Small intestine (tissue), 7 donors: ENCODE results near the gene PRELID3B. TPM values are rescaled to one million over a fixed set of nuclear protein-coding genes. Genes with fewer than 3 reads are reported as not detected.
"Not testable (repeated sequence)": the region's sequence is repeated elsewhere in the genome, so short reads cannot be mapped to it uniquely, and the experiment has no call there.

Source experiments
- DNase-seq, 2 donors: peaks; one replicate each; pipeline versions ENCODE4 v3.0.0 to v3.0.0-alpha.2; 2013
- FAIRE-seq: peaks from 2 replicates; lab custom pipeline; 2012; peaks lifted over from hg19 to GRCh38; lab: Jason Lieb, UNC
- H3K27ac ChIP-seq, 3 donors: one replicate each; pipeline ENCODE4 v1.5.1; 2013; ENCODE audit warnings: low read length in 2 of 3, mild to moderate bottlenecking in 2 of 3, control low read depth in 1 of 3, inconsistent platforms in 1 of 3, low read depth in 1 of 3, moderate library complexity in 1 of 3
- H3K27me3 ChIP-seq, 3 donors: one replicate each; pipeline ENCODE4 v1.6.1; 2013; ENCODE audit warnings: low read length in 3 of 3, inconsistent platforms in 1 of 3; ENCODE audit not compliant: control insufficient read depth in 3 of 3, insufficient read depth in 3 of 3
- H3K36me3 ChIP-seq, 3 donors: one replicate each; pipeline ENCODE4 v1.6.1; 2013; ENCODE audit warnings: low read length in 3 of 3, inconsistent platforms in 1 of 3, low read depth in 1 of 3, mild to moderate bottlenecking in 1 of 3, moderate library complexity in 1 of 3; ENCODE audit not compliant: control insufficient read depth in 3 of 3, insufficient read depth in 2 of 3
- H3K4me1 ChIP-seq, 3 donors: one replicate each; pipeline ENCODE4 v1.6.1; 2013; ENCODE audit warnings: low read length in 2 of 3, inconsistent platforms in 1 of 3, low read depth in 1 of 3, mild to moderate bottlenecking in 1 of 3, moderate library complexity in 1 of 3; ENCODE audit not compliant: control insufficient read depth in 3 of 3, insufficient read depth in 2 of 3
- H3K4me3 ChIP-seq, 3 donors: one replicate each; pipeline ENCODE4 v1.5.1; 2013; ENCODE audit warnings: low read length in 3 of 3, control low read depth in 1 of 3, inconsistent platforms in 1 of 3, low read depth in 1 of 3, mild to moderate bottlenecking in 1 of 3, moderate library complexity in 1 of 3
- H3K9me3 ChIP-seq, 2 donors: one replicate each; pipeline ENCODE4 v1.6.1; 2013; ENCODE audit warnings: low read depth in 1 of 2, low read length in 1 of 2; ENCODE audit not compliant: control insufficient read depth in 2 of 2, insufficient read depth in 1 of 2
- WGBS, 3 donors: extraction: QIAGEN DNeasy Blood & Tissue Kit; methylation state at CpG; one replicate each; pipeline ENCODE4 v1.1.7; 2013; 5-methylcytosine and 5-hydroxymethylcytosine counted together
- polyA plus RNA-seq, 4 donors: library from polyadenylated mRNA; stranded (reverse) in 3 of 4; unstranded in 1 of 4; fragments of 200-250 nt in 3 of 4; fragments of 120-200 nt in 1 of 4; gene quantifications; one replicate each; pipeline versions ENCODE4 v1.2.1 to v1.2.3, GENCODE V29; 2013
- donor health status: healthy with polysubstance abuse.
- donor health status: control.
- donor health status: control.
- donor health status: Bipolar disorder and iron deficiency.
- donor health status: healthy.

The PRELID3B gene
- polyA plus RNA-seq, 4 donors = 66.0 to 120 (median 94.3) TPM

DNA sequence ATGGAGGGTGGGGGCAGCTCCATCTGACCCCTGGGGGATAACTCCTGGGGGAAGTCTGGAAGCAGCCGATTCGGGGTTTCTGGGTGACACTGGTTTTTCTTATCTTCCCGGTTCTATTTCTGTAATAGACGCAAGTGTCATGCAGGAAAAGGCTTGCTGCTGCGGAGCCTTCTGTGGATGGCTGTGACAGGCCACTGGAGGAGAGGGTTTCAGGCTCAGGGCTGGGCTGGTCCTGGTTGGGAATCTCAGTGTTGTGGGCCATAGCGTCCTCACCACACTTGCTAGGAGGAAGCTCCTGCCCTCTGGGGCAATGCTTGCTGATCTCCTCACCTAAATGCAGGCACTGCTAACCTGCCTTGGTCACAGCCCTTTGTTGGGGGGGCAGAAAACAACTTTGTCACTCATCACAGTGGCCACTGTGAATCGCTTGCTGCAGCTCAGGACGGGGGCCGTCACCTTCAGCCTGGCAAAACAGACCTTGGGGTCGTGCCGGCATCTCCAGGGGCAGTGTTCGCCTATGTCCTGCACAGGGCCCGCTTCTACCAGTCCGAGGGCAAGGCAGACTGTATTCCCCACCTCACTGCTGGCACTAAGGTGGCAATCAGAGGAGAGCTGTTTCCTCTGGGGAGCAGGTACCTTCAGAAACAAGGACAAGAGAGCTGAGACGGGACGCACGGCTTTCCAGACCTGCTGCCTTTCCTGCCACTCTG, 27.8 kb downstream of the PRELID3B start:
- 88 to 92% (median 92%) methylated on average over 17 of the region's 17 CpGs for WGBS, 3 donors
- FAIRE-seq = no peak
- Histone ChIP-seq H3K4me1 (peaks cover 0 to 6% (median 0%) of the 10 kb centered on the region in 3 donors), H3K4me3 (no peak overlapping the region), H3K27ac (no peak overlapping the region), H3K36me3 (peaks cover 0 to 6% (median 0%) of the 10 kb centered on the region in 3 donors), H3K27me3 (no peaks in the 10 kb centered on the region), H3K9me3 (no peaks in the 10 kb centered on the region)
- DNase-seq = no peak

DNA sequence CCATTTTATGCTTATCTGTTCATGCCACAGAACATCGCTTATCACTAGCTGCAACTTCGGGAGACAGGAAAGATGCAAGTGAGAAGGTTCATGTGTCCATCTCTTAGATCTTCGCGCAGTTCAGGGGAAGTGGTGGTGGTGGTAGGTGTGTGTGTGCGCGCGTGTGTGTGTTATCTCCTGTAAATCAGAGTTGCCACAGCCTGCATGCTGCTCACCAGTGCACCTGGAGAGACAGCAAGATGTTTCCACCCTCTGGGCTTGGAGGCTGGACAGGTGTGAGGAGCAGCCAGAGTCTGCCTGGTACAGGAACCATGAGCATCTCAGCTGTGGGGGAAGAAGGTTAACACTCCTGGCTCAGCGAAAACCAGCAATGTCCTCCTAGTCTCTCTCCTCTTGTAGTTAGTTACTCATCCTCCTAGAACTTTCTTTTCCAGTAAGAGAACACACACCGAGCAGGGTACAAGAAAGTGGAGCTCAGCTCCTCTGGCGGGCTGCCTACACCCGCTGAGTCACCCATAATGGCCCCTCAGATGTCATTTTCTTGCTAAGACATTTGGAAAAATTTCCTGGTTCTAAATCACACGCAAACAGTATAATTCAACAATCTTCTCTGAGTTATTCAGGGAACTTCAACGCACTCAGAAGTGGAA, 28.5 kb downstream of the PRELID3B start:
- Histone ChIP-seq H3K27ac (peak overlapping the region in 1 of 3 donors; percentile 8), H3K4me3 (no peak overlapping the region), H3K27me3 (no peaks in the 10 kb centered on the region), H3K36me3 (peaks cover 0 to 6% (median 0%) of the 10 kb centered on the region in 3 donors), H3K9me3 (no peaks in the 10 kb centered on the region), H3K4me1 (peaks cover 0 to 6% (median 0%) of the 10 kb centered on the region in 3 donors)
- FAIRE-seq = no peak
- 64 to 71% (median 71%) methylated on average over 13 of the region's 13 CpGs for WGBS, 3 donors
- no peak for DNase-seq

DNA sequence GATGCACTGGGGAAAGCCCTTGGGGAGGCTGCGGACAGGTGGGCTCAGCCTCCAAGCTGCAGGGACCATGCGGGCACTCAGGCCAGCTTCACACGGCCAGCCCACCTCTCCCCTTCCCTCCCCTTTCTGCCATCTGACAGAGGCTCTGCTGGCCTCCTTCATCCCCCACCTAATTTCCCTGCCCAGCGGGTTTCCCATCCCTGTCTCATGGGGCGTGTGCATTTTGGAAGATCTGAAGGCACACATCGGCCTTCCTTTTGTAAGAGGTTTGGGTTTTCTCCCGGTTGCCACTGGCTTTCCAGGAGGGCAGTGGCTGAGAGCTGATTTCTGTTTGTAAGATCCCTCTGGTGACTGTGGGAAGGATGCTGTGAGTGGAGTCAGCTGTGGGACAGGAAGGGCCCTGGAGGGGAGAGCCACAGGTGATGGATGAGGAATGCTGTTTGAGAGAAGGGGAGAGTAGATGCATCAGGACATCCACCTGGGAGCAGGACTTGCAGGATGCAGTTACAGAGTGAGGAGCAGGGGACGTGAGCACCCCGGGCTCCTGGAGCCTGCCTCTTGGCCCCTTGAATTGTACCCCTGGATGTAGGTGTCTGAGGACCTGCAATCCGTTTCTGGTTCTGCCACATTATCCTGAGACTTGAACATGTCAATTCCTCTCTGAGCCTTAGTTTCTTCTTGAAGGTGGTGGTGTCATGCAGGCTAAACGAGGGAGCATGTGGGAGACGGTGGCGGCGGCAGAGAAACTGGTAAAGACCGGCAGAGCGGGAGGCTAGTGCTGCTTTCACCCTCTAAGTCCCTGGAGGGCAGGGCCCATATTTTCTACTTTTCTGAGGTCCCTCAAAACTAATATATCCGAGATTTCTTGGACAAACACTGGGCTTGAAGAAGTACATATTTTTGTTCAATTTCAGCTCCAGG, 29.3 kb downstream of the PRELID3B start:
- H3K36me3 ChIP-seq = peaks cover 0 to 6% (median 0%) of the 10 kb centered on the region in 3 donors

DNA sequence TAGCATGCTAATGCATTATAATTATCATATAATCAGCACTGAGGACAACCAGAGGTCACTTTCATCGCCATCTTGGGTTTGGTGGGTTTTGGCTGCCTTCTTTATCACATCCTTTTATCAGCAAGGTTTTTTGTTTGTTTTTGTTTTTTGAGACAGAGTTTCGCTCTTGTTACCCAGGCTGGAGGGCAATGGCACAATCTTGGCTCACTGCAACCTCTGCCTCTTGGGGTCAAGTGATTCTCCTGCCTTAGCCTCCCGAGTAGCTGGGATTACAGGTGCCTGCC, 30.8 kb downstream of the PRELID3B start:
- peak overlapping the region in 1 of 3 donors; percentile 19 for H3K27ac ChIP-seq
- not testable (repeated sequence) for DNase-seq
- WGBS, 3 donors = 91 to 92% (median 92%) methylated on average over 3 of the region's 3 CpGs

More for the DNA sequence above, 29.3 kb downstream of the PRELID3B start:
- FAIRE-seq = no peak
- DNase-seq = no peak
- H3K27ac ChIP-seq = no peak overlapping the region
- H3K4me1 ChIP-seq = peaks cover 0 to 6% (median 0%) of the 10 kb centered on the region in 3 donors
- WGBS, 3 donors = 89 to 90% (median 89%) methylated on average over 17 of the region's 17 CpGs
- H3K9me3 ChIP-seq = no peaks in the 10 kb centered on the region
- no peak overlapping the region for H3K4me3 ChIP-seq
- no peaks in the 10 kb centered on the region for H3K27me3 ChIP-seq

DNA sequence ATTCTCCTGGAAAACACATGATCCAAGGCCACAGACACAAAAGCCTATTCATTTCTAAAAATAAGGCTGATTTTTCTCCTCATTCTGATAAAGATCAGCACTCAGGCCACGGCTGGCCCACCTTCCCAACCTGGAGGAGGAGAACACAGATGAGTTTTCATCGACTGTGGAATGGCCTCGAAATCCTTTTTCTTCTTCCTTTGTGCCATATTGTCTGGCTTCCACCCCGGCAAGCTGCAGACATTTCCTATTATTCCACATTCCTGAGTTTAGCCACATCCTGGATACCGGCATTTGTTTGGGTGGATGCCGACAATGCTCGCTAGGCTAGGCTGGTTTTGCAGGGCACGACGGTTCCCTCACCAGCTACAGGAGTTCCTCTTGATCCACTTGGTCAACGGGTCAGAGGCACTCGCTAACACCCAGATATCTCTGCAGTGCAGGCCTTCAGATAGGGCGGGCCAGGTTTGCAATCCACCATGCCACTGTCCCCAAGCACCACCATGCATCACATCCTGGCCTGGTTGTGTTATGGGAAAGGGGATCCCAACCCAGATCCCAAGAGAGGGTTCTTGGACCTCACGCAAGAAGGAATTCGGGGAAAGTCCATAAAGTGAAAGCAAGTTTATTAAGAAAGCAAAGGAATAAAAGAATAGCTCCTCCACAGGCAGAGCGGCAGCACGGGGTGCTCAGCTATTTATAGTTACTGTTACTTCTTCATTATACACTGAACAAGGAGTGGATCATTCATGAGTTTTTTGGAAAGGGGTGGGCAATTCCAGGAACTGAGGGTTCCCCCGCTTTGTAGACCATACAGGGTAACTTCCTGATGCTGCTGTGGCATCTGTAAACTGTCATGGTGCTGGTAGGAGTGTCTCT, 31.4 kb downstream of the PRELID3B start:
- Histone ChIP-seq H3K4me3 (no peak overlapping the region), H3K27ac (peak overlapping the region in 1 of 3 donors; percentile 19), H3K36me3 (no peaks in the 10 kb centered on the region), H3K27me3 (no peaks in the 10 kb centered on the region), H3K4me1 (peaks cover 2 to 4% (median 3%) of the 10 kb centered on the region in 3 donors), H3K9me3 (no peaks in the 10 kb centered on the region)
- DNase-seq (no peak), FAIRE-seq (no peak)
- WGBS, 3 donors = 71 to 84% (median 79%) methylated on average over 17 of the region's 17 CpGs

More for the DNA sequence above, 30.8 kb downstream of the PRELID3B start:
- H3K9me3 ChIP-seq, H3K27me3 ChIP-seq, H3K36me3 ChIP-seq, H3K4me3 ChIP-seq, FAIRE-seq, H3K4me1 ChIP-seq: not testable (repeated sequence)

DNA sequence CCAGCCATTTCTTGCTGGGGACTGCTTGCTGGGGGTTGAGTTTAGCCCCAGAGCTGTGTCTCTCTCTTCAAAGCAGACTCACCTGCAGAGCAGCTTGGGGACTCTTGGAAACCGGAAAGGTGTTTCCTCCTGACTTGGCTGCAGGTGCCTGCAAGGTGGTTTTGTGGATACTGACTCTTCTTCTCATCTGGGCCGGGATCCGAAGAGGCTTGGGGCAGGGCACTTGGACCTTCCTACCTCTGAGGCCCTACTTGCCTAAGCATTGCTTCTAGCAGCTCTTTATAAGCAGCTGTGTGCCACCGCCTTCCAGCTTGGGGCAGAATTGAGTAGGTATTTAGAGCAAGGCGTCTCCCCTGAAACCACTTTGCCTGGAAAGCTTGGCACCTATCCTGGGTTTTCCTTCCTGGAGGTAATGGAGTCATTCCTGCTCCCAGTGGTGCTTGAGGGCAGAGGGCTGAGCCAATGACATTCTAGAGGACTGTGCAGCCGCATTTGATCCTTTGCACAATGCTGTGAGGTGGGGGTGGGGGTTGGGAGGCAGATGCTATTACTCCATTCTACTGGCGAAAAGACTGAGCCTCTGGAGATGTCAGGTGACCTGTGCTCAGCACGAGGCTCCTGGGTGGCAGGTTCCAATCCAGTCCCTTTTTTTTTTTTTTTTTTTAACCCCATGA, 32.1 kb downstream of the PRELID3B start:
- Histone ChIP-seq H3K9me3 (no peaks in the 10 kb centered on the region), H3K36me3 (no peaks in the 10 kb centered on the region), H3K4me1 (peaks cover 2 to 11% (median 4%) of the 10 kb centered on the region in 3 donors), H3K27me3 (no peaks in the 10 kb centered on the region), H3K4me3 (no peak overlapping the region), H3K27ac (no peak overlapping the region)
- no peak for FAIRE-seq
- 19 to 58% (median 52%) methylated on average over 8 of the region's 8 CpGs for WGBS, 3 donors
- DNase-seq = peak in 1 of 2 donors; percentile 61

DNA sequence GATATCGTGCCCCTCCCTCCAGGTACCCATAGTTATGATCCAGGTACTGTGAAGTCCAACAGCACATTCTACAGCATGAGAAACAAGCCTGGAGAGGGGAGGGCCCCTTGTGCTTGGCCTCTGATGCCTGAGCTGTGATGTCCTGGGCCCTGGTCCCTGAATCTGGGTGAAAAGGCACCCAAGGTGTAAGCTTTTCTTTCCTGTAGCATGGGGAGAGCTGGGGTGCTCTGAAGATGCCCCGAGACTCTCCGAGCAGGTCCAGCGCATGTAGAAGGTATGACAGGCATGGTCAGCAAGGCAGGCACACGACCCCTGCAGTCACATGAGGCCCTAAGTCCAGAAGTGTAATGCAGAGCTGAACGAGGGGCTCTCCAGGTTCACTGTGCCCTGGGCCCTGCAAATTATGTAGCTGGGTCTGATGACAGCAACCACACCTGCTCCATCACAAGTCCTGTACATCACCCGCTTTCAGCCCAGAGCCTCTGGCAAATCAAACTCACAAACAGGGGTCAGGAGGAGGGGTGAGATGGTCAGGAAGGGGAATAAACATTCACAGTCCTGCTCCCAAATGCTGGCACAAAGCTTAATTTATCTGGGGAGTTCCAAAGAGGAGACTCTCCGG, 33.8 kb downstream of the PRELID3B start:
- H3K27me3 ChIP-seq = no peaks in the 10 kb centered on the region
- 85 to 91% (median 90%) methylated on average over 8 of the region's 8 CpGs for WGBS, 3 donors
- no peak for DNase-seq
- H3K4me3 ChIP-seq = no peak overlapping the region
- peaks cover 0 to 9% (median 0%) of the 10 kb centered on the region in 3 donors for H3K36me3 ChIP-seq
- FAIRE-seq = no peak
- peaks cover 4 to 20% (median 4%) of the 10 kb centered on the region in 3 donors for H3K4me1 ChIP-seq
- H3K9me3 ChIP-seq = no peaks in the 10 kb centered on the region
- H3K27ac ChIP-seq = no peak overlapping the region
